ACHN (cell line): ENCODE measurements around the gene DVL3.

Source experiments
- DNase-seq: peaks from one replicate; pipeline ENCODE4 v3.0.0-alpha.2; 2015
- in situ Hi-C: cut with HindIII; loops from 2 replicates; pipeline ENCODE4 v1.10.0; 2017; ENCODE audit warnings: low sequenced_read_pairs, low pct_ligation_motif_present, low pct_unique_long_range_greater_than_20kb

Gene DVL3

GRCh38 chr3:184193991-184194539 lies 38.9 kb downstream of the DVL3 start:
- in situ Hi-C loops, result no loop called here
- no peak for DNase-seq

- no peak for DNase-seq
- in situ Hi-C loops, result no loop called here
Observed at GRCh38 chr3:184196536-184196935, 41.4 kb downstream of the DVL3 start.

GRCh38 chr3:184198509-184198908 lies 43.3 kb downstream of the DVL3 start:
- no peak for DNase-seq
- in situ Hi-C loops, result no loop called here

- in situ Hi-C loops, result no loop called here
Observed at GRCh38 chr3:184200825-184201224, 45.6 kb downstream of the DVL3 start.

GRCh38 chr3:184203526-184203925 lies 48.3 kb downstream of the DVL3 start:
- DNase-seq, result no peak
- in situ Hi-C loops, result no loop called here

More at GRCh38 chr3:184200825-184201224, 45.6 kb downstream of the DVL3 start:
- DNase-seq, result no peak

GRCh38 chr3:184209146-184209923 lies 54.2 kb downstream of the DVL3 start:
- DNase-seq, result no peak
- in situ Hi-C loops, result no loop called here

GRCh38 chr3:184211297-184211696 lies 56.1 kb downstream of the DVL3 start:
- in situ Hi-C loops, result no loop called here

GRCh38 chr3:184211718-184212117 lies 56.5 kb downstream of the DVL3 start:
- in situ Hi-C loops, result no loop called here
- DNase-seq, result no peak

More at GRCh38 chr3:184211297-184211696, 56.1 kb downstream of the DVL3 start:
- no peak for DNase-seq

- in situ Hi-C loops, result no loop called here
- no peak for DNase-seq
Observed at GRCh38 chr3:184218814-184219213, 63.6 kb downstream of the DVL3 start.

- no peak for DNase-seq
- in situ Hi-C loops, result no loop called here
Observed at GRCh38 chr3:184222521-184222920, 67.3 kb downstream of the DVL3 start.
